Stimulated activated naive CD4-positive, alpha-beta T cell (primary cell): Measurements from ENCODE around the gene ZNF736.
"Not testable (repeated sequence)": the region's sequence is repeated elsewhere in the genome, so short reads cannot be mapped to it uniquely, and the experiment has no call there.

Experiments used
- DNase-seq, 6 experiments: peaks; one replicate each; lab custom pipeline; 2025; lab: John Stamatoyannopoulos, UW

The ZNF736 gene

DNA sequence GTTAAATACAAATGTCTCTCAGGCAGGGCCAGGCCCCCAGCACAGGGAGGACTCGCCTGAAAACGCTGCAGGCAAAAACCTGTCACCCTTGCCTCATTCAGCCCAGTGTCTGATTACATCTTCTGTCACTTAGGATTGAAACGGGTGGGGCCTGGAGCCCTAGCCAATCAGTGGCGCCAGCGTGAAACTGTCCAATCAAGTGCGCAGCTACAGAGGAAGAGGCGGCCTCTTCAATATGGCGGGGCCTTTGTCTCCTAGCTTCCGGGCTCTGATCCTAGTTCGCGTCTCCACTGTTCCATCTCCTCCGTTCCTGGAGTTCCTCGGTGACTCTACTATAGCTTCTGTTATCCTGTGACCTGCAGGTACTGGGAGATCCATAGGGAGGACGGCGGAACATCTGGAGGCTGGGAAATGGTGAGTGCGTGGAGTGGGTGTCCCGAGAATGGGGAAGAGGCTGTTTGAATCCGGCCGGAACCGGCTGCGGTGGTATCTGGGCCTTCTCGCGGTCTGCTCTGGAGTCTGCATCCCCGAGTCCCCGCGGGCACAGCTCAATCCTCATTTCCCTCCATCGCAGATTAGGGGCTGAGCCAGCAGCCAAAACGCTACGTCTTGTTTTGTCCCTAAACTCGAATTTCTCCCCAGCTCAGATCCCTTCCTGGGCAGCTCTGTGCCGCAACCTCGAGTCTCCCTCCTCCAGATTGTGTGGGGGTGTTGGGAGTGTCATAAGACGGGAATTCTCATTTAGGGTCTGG is at the start of gene ZNF736:
Gene ZNF736 (plus strand): TSS at position 222 of the 752 bp plus-strand sequence. CDS start 190 bp downstream, at position 412.
- peak; percentile 77 to 89 (median 85) for DNase-seq

DNA sequence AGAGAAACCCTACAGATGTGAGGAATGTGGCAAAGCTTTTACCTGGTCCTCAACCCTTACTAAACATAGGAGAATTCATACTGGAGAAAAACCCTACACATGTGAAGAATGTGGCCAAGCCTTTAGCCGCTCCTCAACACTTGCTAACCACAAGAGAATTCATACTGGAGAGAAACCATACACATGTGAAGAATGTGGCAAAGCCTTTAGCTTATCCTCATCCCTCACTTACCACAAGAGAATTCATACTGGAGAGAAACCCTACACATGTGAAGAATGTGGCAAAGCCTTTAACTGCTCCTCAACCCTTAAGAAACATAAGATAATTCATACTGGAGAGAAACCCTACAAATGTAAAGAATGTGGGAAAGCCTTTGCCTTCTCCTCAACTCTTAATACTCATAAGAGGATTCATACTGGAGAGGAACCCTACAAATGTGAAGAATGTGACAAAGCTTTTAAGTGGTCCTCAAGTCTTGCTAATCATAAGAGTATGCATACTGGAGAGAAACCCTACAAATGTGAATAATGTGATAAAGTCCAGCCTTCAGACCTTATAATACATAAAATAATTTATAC is 47.3 kb upstream of the ZNF736 start:
- DNase-seq, result no peak

DNA sequence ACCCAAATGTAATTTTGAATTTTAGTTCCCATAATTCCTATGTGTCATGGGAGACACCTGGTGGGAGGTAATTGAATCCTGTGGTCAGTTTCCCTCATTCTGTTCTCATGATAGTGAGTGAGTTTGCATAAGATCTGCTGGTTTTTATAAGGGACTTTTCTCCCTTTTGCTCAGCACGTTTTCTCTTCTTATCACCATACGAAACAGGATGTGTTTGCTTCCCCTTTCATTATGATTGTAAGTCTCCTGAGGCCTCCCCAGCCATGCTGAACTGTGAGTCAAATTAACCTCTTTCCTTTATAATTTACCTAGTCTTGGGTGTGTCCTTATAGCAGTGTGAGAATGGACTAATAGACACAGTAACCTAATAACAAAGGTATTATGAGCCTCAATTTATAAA is 36.1 kb upstream of the ZNF736 start:
- no peak for DNase-seq

DNA sequence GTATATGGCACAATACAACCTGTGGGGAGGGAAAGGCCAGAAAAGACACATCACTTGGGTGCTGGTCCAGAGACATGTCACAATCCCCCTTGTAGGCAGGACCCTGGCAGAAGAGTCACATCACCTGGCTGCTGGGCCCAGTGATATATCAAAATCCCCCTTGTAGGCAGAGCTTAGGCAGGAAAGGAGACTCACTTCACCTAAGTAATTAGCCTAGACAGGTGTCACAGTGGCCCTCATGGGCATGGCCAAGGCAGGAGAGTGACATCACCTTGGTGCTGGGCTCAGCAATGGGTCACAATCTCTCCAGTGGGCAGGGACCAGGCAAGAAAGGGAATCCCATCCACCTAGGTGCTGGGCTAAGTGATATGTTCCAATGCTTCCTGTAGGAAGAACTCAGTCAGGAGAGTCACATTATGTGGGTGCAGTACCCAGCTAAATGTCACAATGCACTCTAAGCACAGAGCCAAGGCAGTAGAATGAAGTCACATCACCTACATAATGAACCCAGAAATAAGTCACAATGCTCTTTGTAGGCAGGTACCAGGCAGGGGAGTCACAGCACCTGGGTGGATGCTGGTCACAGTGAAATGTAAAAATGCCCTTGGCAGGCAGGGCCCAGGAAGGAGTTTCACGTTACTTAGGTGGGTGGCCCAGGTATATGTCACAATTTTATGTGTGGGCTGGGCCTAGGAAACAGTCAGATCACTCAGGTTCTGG is 18.9 kb upstream of the ZNF736 start:
- no peak for DNase-seq

GRCh38 chr7:64297418-64297817 is 16.3 kb upstream of the ZNF736 start:
- DNase-seq, result not testable (repeated sequence)

- no peak for DNase-seq
Measured at GRCh38 chr7:64300641-64301405, 12.9 kb upstream of the ZNF736 start.

- DNase-seq, result peak; percentile 85 to 93 (median 90)
Measured at GRCh38 chr7:64307254-64308015, 6.3 kb upstream of the ZNF736 start.

DNA sequence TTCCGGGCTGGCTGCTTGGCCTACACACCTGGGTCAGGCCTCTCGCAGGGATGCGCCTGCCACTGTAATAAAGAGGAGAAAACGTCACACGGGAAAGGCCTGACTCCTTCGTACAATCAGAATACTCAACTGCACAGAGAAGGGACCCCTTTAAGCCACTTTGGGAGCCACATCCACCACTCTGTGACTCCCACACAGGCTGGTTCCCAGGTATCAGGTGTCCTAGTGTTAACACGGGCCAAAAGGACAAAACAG is 5.8 kb upstream of the ZNF736 start:
- peak in 1 of 6 experiments; percentile 10 for DNase-seq

DNA sequence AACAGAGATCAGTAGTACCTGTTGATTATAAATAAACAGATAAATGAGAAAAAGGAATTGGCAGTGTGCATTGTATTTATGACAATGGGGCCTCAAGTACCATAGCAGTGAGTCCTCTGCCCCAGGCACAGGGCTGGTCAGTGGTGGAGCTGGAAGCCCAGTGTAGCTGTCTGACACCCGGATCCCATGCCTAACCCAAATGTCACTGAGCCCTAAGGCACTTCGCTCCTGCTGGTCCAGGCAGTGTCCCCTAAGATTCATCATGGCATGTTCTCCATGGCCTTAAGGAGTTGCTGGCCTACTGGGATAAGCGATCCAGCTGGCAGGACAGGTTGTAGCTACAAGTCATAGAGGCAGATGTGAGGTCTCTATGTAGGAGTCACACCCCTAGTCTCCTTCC is 3.3 kb upstream of the ZNF736 start:
- no peak for DNase-seq

- no peak for DNase-seq
Measured at GRCh38 chr7:64312826-64313225, 935 bp upstream of the ZNF736 start.

DNA sequence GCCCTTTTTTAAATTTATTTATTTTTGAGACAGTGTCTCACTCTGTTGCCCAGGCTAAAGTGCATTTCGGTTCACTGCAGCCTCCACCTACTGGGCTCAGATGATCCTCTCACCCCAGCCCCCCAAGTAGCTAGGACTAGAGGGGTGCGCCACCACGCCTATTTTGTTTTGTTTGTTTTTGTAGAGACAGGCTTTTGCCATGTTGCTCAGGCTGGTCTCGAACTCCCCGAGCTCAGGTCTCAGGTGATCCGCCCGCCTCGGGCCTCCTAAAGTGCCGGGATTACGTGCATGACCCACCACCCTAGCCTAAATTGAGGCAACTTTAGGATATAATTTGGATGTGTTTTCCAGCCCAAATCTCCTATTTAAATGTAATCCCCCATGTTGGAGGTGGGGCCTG is 805 bp downstream of the ZNF736 start:
- no peak for DNase-seq

- not testable (repeated sequence) for DNase-seq
Measured at GRCh38 chr7:64316031-64316742, 2.4 kb downstream of the ZNF736 start.

DNA sequence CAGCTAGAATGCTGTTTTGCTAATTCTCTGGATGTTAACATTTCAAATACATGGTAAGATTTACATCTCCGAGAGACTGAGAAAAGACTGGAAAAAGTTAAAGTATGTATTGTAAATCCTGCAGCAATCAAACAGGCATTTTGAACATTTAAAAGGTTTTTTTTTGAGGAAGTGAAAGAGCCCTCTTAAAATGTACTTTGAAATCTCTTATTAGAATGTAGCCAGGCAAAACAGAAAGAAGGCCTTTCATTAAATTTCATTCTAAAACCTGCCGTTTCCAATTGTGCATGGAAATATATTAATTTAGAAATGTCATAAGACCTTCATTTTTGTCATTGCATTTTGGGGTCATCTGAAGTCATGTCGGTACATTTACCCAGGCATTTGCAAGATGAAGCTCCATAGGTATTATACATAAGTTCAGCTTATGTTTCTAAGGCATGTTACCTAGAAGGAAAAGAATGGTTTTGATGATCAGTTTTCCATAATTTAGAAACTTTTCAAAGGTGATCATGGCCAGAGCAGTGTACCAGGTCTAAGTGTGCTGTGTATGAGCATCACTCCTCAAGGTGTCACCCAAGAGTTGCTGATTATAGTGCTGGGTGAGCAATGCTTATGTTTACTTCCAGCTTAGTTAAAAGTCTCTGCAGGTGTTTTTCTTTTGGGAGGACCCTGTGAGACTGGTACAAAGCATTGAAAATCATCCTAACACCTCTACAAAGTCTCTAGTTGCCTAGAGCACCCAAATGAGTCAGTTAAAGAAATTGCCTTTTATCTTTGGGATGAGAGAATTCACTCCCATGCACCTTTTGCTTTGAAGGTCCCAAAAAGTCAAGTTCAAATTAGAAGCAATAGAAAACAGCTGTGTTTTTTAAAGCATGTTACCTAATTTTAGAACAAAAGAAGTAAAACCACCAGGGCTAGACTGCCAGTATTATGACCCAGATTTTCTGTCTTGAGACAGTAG is 7.1 kb downstream of the ZNF736 start:
- no peak for DNase-seq

- not testable (repeated sequence) for DNase-seq
Measured at GRCh38 chr7:64324166-64324565, 10.4 kb downstream of the ZNF736 start.

- DNase-seq, result not testable (repeated sequence)
Measured at GRCh38 chr7:64348713-64349210, 35.0 kb downstream of the ZNF736 start.

GRCh38 chr7:64359543-64359942 is 45.8 kb downstream of the ZNF736 start:
- no peak for DNase-seq

- no peak for DNase-seq
Measured at GRCh38 chr7:64371116-64371515, 57.4 kb downstream of the ZNF736 start.

- no peak for DNase-seq
Measured at GRCh38 chr7:64373017-64373416, 59.3 kb downstream of the ZNF736 start.

DNA sequence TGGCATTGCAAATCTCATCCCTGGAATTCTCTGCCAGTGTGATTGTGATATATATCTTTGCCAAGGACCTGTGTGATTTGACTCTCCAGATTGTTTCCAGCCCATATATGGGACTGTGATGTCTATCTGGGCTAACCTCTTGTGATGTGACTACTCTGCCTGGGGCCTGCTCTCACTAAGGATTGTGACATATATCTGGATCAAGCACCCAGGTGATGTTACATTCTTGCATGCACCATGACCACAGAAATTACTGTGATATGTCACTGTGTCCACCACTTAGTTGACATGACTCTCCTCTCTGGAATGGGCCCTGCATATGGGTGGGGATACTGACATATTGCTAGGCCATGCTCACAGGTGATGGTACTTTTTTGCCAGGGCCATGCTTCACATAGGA is 86.6 kb downstream of the ZNF736 start:
- no peak for DNase-seq
